GM10266 (cell line): ENCODE results near the gene ZBTB40.

Experiments
- DNase-seq: peaks from one replicate; pipeline ENCODE4 v3.0.0; 2012; ENCODE audit errors: extremely low spot score
- CTCF ChIP-seq: IDR thresholded peaks from 2 replicates; pipeline ENCODE4 v1.5.1; 2012; ENCODE audit warnings: mild to moderate bottlenecking, low read depth; ENCODE audit not compliant: control insufficient read depth, insufficient read depth; ENCODE audit errors: missing control alignments

The ZBTB40 gene

GRCh38 chr1:22451702-22452480 is at the start of gene ZBTB40:
Gene ZBTB40 (plus strand): TSS chr1:22451851. CDS start chr1:22489949, 38,098 bp downstream.
- peak; percentile 93 for DNase-seq
- no peak for TF ChIP-seq CTCF

DNA sequence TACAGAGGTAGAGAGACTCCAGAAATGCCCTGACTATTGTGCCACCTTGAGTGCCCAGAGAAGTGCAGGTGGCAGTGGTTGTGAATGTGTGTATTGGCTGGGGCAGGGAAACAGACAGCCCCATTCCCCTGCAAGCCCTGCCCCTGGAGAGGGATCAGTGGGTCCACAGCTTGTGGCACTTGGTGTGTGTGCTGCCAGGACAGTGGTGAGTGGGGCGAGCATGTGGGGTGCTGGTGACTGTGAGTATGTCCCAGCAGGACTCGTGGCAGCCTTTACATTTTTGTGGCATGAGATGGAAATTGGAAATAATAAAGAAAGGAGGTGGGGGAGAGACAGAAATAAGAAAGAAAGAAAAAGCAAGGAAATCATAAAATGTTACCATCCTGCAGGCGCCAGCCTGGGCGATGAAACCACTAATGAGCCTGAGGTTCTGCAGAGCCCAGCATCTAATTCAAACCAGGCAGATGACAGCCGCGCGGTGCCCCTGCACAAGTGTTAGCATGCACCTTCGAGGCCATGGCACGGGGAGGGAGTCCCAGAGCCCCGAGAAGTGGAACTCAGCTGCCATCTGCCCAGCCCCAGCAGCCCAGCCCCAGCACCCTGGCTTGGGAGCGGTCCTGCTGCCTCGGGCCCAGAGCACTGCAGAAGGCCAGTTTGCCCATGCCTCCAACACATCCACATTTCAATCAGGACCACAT is 49.1 kb upstream of the ZBTB40 start:
- DNase-seq: no peak
- TF ChIP-seq CTCF: no peak

- TF ChIP-seq CTCF: no peak
- no peak for DNase-seq
Measured at GRCh38 chr1:22404486-22404885, 47.2 kb upstream of the ZBTB40 start.

- DNase-seq: no peak
- TF ChIP-seq CTCF: no peak
Measured at GRCh38 chr1:22406722-22407495, 44.7 kb upstream of the ZBTB40 start.

DNA sequence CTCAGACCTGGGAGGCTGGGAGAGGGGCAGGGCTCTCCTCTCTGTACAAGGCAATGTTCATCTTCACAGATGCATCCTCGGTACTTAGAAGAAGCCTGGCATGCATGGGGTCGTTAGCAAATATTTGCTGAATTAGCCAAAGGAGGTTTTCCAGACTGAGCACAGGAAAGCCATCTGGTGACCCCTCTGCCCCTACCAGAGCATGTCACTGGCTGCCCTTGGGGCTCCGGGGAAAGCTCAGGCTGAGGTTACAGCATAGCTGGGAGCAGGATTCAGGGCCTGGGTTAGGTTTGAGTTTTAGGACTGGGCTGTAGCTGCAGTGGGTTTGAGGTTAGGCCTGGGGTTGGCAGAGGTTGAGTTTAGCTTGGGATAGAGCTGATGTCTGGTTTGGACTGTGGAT is 43.4 kb upstream of the ZBTB40 start:
- no peak for DNase-seq
- TF ChIP-seq CTCF: no peak

GRCh38 chr1:22410401-22410800 is 41.2 kb upstream of the ZBTB40 start:
- DNase-seq: no peak
- TF ChIP-seq CTCF: no peak

- DNase-seq: no peak
- no peak for TF ChIP-seq CTCF
Measured at GRCh38 chr1:22410928-22411495, 40.6 kb upstream of the ZBTB40 start.
